Measurements from ENCODE around the gene DNASE1L3. TPM values are rescaled to one million over a fixed set of nuclear protein-coding genes. Genes with fewer than 3 reads are reported as not detected.

DNASE1L3 gene
- total and polyA plus RNA-seq, 2 of the 13 experiments (the other 11 are each of a cell fraction or from before 2014, with no cell fraction given), result 0.86 to 1.7 TPM

DNA sequence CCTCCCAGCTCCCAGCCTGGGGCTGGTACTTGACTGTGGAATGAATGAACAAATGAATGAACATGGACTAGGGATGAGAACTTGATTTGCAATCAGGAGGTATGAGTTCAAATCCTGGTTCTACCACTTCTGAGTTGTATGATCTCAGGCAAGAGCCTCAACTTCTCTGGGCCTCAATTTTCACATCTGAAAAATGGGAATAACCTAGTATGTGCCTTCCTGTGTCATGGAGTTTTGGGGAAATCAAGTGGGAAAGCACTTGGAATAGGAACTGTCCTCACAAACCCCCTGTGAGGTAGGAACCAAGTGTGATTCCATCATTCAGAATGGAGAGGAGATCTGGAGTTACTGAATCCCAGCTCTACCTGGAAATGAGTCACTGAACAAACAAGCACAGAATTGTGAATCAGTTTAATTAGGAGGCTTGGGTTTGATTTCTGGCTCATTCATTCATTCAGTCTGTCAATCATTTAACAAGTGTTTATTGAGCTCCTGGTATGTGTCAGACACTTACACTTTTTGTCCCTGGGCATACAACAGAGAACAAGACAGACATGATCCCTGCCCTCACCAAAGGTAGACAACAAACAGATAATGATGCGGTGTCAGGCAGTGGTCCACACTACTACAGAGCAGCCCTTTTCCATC lies 29.7 kb downstream of the DNASE1L3 start (continued):
- TF ChIP-seq, protein P1, sequence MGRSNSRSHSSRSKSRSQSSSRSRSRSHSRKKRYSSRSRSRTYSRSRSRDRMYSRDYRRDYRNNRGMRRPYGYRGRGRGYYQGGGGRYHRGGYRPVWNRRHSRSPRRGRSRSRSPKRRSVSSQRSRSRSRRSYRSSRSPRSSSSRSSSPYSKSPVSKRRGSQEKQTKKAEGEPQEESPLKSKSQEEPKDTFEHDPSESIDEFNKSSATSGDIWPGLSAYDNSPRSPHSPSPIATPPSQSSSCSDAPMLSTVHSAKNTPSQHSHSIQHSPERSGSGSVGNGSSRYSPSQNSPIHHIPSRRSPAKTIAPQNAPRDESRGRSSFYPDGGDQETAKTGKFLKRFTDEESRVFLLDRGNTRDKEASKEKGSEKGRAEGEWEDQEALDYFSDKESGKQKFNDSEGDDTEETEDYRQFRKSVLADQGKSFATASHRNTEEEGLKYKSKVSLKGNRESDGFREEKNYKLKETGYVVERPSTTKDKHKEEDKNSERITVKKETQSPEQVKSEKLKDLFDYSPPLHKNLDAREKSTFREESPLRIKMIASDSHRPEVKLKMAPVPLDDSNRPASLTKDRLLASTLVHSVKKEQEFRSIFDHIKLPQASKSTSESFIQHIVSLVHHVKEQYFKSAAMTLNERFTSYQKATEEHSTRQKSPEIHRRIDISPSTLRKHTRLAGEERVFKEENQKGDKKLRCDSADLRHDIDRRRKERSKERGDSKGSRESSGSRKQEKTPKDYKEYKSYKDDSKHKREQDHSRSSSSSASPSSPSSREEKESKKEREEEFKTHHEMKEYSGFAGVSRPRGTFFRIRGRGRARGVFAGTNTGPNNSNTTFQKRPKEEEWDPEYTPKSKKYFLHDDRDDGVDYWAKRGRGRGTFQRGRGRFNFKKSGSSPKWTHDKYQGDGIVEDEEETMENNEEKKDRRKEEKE (IDR thresholded peaks at IDR 0.05), result no peak
- 0 out of 2 replicates have a peak, but pooled peaks have one; percentile 17 for TF ChIP-seq NCOA2 (CRISPR knock-in tag; IDR thresholded peaks at IDR 0.05)
- TF ChIP-seq, protein P2, sequence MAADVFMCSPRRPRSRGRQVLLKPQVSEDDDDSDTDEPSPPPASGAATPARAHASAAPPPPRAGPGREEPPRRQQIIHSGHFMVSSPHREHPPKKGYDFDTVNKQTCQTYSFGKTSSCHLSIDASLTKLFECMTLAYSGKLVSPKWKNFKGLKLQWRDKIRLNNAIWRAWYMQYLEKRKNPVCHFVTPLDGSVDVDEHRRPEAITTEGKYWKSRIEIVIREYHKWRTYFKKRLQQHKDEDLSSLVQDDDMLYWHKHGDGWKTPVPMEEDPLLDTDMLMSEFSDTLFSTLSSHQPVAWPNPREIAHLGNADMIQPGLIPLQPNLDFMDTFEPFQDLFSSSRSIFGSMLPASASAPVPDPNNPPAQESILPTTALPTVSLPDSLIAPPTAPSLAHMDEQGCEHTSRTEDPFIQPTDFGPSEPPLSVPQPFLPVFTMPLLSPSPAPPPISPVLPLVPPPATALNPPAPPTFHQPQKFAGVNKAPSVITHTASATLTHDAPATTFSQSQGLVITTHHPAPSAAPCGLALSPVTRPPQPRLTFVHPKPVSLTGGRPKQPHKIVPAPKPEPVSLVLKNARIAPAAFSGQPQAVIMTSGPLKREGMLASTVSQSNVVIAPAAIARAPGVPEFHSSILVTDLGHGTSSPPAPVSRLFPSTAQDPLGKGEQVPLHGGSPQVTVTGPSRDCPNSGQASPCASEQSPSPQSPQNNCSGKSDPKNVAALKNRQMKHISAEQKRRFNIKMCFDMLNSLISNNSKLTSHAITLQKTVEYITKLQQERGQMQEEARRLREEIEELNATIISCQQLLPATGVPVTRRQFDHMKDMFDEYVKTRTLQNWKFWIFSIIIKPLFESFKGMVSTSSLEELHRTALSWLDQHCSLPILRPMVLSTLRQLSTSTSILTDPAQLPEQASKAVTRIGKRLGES (CRISPR knock-in tag; IDR thresholded peaks at IDR 0.05; ENCODE audit: borderline replicate concordance), result no peak
- TF ChIP-seq MATR3 (CRISPR knock-in tag; IDR thresholded peaks at IDR 0.05), result no peak
- no peak for TF ChIP-seq ZBTB7A (CRISPR knock-in tag; IDR thresholded peaks at IDR 0.05)
- no peak for TF ChIP-seq ZNF367 (CRISPR knock-in tag; IDR thresholded peaks at IDR 0.05; ENCODE audit: borderline replicate concordance)
- no peak for TF ChIP-seq ZNF674 (CRISPR knock-in tag; IDR thresholded peaks at IDR 0.05; ENCODE audit: low read depth)
- TF ChIP-seq, protein P3, sequence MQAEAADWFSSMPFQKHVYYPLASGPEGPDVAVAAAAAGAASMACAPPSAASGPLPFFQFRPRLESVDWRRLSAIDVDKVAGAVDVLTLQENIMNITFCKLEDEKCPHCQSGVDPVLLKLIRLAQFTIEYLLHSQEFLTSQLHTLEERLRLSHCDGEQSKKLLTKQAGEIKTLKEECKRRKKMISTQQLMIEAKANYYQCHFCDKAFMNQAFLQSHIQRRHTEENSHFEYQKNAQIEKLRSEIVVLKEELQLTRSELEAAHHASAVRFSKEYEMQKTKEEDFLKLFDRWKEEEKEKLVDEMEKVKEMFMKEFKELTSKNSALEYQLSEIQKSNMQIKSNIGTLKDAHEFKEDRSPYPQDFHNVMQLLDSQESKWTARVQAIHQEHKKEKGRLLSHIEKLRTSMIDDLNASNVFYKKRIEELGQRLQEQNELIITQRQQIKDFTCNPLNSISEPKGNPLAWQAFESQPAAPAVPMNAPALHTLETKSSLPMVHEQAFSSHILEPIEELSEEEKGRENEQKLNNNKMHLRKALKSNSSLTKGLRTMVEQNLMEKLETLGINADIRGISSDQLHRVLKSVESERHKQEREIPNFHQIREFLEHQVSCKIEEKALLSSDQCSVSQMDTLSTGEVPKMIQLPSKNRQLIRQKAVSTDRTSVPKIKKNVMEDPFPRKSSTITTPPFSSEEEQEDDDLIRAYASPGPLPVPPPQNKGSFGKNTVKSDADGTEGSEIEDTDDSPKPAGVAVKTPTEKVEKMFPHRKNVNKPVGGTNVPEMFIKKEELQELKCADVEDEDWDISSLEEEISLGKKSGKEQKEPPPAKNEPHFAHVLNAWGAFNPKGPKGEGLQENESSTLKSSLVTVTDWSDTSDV (CRISPR knock-in tag; IDR thresholded peaks at IDR 0.05), result no peak
- no peak for TF ChIP-seq ZSCAN21 (CRISPR knock-in tag; IDR thresholded peaks at IDR 0.05; ENCODE audit: borderline replicate concordance)
- peak; percentile 79; the same call in 1 of the 2 replicates for TF ChIP-seq ZMYM3 (CRISPR knock-in tag; IDR thresholded peaks at IDR 0.05)
- TF ChIP-seq, protein P4, sequence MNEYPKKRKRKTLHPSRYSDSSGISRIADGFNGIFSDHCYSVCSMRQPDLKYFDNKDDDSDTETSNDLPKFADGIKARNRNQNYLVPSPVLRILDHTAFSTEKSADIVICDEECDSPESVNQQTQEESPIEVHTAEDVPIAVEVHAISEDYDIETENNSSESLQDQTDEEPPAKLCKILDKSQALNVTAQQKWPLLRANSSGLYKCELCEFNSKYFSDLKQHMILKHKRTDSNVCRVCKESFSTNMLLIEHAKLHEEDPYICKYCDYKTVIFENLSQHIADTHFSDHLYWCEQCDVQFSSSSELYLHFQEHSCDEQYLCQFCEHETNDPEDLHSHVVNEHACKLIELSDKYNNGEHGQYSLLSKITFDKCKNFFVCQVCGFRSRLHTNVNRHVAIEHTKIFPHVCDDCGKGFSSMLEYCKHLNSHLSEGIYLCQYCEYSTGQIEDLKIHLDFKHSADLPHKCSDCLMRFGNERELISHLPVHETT (CRISPR knock-in tag; conservative IDR thresholded peaks at IDR 0.05), result no peak
- TF ChIP-seq CCDC6 (CRISPR knock-in tag; IDR thresholded peaks at IDR 0.05), result no peak
- TF ChIP-seq ZSCAN20 (CRISPR knock-in tag; IDR thresholded peaks at IDR 0.05; ENCODE audit: borderline replicate concordance), result no peak
- TF ChIP-seq ZNF354B (CRISPR knock-in tag; IDR thresholded peaks at IDR 0.05), result no peak
- TF ChIP-seq ZNF614 (CRISPR knock-in tag; IDR thresholded peaks at IDR 0.05; ENCODE audit: borderline replicate concordance), result no peak
- no peak for TF ChIP-seq ZNF75D (CRISPR knock-in tag; IDR thresholded peaks at IDR 0.05; ENCODE audit: borderline replicate concordance)
- TF ChIP-seq PAWR (CRISPR knock-in tag; IDR thresholded peaks at IDR 0.05; ENCODE audit: borderline replicate concordance), result no peak
